Hematopoietic multipotent progenitor cell treated with erythropoietin and hydrocortisone succinate and interleukin-3 and kit ligand, for 6 days (in vitro differentiated cells): Measurements from ENCODE around the gene F2RL1.
"Not testable (repeated sequence)": the region's sequence is repeated elsewhere in the genome, so short reads cannot be mapped to it uniquely, and the experiment has no call there.

Experiments
- DNase-seq: peaks from one replicate; pipeline ENCODE4 v3.0.0-alpha.2; 2015

F2RL1 gene

DNA sequence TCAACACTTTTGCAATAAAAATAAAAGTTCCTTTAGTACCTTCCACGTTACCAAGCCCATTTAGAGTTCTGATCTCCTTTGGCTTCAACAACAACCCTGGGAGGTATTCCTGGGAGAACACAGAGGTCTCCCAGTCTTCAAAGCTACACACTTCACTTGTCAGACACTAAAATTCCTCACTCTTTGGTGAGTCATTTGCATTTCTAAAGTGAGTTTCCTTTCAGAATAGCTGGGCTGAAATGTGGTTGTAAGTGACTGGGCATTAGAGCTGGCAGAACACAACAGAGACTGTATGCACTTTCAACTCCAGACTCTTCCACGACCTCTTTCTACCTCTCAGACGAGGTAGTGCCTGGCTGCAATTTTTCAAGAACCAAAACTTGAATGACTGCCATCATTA lies 11.5 kb upstream of the F2RL1 start:
- no peak for DNase-seq

DNA sequence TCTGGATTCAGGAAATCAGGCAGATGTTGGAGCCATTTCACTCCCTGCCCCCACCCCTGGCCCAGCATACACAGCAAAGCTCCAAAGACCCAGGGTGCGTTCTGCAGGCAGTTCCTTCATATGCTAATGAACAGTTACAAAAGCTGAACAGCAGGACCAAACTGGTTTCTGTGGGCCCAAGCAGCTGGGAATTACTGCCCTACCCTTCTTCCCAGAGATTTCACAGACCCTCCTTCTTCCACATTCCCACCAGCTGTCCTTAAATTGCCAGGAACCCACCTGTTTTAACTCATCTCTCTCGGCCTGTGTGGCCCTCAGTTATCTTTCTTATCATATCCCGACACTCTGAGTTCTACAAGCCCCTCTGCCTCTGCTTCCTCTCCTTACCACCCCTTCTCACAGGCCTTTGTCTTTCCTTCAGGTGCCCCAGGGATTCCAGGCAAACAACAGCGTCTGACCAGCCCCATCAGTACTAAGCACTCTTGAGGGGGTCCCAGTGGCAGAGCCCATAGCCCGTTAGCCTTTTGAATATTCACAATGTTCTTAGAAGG lies 10.6 kb upstream of the F2RL1 start:
- DNase-seq = no peak

DNA sequence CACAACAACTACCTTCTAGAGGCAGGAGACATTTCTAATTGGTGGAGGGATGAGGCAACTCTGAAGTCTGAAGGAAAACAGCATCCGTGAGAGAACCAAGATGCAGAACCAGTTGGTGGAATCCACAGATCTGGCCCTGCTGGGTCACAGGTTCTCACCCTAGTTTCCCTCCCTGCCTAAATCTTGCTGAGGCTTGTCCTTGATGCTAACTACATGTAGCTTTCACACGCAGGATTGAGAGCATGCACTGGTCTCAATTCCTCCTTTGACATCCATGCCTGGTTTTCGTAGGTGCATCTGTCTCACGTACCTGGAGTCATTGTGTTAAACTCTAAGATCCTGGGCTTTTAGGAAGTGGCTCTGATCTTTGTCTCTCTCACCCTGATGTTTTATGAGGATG lies 9.7 kb upstream of the F2RL1 start:
- no peak for DNase-seq

DNA sequence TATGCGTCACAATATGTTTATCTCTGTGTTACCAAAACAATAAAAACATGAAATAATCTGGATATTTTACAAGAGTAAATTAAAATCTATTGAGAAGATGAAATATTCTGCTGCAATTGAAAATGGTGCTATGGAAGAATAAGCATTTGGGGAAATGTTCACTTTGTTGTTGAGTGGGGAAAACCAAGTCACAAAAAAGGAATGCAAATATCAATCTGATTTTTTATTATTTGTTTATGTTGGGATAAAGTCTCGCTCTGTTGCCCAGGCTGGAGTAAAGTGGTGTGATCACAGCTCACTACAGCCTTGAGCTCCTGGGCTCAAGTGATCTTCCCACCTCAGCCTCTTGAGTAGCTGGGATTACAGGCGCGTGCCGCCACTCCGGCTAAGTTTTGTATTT lies 8.6 kb upstream of the F2RL1 start:
- DNase-seq = no peak

- DNase-seq = no peak
Observed at GRCh38 chr5:76811214-76811613, 7.6 kb upstream of the F2RL1 start.

DNA sequence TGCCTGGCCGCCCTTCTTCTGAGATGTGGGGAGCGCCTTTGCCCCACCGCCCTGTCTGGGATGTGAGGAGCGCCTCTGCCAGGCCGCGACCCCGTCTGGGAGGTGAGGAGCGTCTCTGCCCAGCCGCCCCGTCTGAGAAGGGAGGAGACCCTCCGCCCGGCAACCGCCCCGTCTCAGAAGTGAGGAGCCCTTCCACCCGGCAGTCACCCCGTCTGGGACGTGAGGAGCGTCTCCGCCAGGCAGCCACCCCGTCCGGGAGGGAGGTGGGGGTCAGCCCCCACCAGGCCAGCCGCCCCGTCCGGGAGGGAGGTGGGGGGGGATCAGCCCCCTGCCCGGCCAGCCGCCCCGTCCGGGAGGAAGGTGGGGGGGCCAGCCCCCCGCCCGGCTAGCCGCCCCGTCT lies 6.6 kb upstream of the F2RL1 start:
- DNase-seq = not testable (repeated sequence)

DNA sequence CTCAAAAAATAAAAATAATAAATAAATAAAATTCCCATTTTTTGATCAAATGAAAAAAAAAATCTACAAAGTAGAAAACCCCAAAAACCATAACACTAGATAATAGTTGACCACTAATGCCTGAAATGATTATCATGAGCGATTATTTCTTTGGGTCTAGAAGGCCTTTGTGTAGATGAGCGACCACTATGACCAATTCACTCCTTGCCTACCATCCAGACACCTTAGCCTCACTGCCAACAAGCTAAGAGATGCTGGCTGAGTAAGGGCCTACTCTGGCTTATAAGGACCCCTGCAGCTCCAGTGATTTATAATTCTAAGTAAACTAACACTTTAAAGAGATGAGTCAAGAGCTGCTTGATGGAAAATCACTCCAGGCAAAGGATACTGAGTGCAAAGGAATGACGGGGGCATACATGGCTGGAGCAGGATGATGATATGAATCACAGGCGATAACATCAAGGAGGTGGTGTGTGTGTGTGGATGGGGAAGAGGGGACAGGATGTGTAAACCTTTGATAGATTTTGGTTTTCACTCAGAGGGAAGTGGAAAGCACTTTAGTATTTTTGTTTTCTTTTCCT lies 4.8 kb upstream of the F2RL1 start:
- no peak for DNase-seq

DNA sequence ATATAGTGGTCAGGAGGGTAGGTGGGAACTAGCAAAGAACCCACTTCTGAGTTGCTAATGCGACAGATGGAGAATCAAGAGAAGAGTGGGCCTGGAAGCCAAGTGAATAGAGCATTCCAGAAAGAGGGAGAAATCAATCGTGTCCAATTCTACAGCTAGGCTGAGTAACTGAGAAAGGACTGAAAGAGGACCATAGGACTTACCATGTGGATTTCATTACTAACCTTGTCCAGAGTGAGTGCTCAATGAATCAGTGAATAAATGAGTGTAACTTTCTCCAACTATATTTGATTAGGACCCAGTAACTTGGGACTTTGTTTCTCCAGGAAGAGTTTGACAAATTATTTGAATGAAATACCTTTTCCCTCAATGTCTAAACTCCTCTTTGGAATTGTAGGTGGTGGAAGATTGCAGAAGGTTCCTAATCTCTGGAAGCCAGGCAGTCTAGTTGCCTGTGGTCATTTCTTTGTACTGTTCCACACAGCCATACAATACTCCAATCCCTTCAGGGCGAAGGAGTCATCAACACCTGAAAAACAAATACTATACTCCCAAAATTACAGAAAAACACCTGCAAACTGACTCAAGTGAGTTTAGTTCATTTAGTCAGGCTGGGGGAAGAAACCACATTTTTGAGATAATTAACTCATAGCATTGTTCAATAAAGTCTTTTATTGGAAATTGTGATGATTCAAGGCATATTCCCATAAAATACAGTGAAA lies 2.6 kb upstream of the F2RL1 start:
- no peak for DNase-seq

GRCh38 chr5:76819851-76820525 lies 1.2 kb downstream of the F2RL1 start:
- DNase-seq = no peak

- no peak for DNase-seq
Observed at GRCh38 chr5:76820526-76820890, 1.7 kb downstream of the F2RL1 start.

GRCh38 chr5:76821136-76821535 lies 2.3 kb downstream of the F2RL1 start:
- peak; percentile 10 for DNase-seq

DNA sequence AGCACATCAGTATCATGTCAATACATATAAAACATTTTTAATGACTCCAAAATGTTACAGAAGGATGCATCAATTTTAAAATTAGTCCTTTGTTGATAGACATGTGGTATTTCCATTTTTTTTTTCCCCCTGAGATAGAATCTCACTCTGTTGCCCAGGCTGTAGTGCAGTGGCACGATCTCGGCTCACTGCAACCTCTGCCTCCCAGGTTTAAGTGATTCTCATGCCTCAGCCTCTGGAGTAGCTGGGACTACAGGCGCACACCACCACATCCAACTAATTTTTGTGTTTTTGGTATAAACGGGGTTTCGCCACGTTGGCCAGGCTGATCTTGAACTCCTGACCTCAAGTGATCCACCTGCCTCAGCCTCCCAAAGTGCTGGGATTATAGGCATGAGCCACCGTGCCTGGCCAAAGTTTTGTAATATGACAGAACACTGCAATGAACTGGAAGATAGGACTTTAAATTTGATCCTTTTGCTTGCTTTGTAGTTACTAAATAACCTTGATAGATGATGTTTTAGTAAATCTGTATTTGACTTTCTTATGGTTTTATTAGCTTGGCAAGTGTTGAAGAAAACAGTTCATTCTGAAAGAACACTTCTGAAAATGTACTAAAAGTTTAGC lies 3.4 kb downstream of the F2RL1 start:
- not testable (repeated sequence) for DNase-seq

DNA sequence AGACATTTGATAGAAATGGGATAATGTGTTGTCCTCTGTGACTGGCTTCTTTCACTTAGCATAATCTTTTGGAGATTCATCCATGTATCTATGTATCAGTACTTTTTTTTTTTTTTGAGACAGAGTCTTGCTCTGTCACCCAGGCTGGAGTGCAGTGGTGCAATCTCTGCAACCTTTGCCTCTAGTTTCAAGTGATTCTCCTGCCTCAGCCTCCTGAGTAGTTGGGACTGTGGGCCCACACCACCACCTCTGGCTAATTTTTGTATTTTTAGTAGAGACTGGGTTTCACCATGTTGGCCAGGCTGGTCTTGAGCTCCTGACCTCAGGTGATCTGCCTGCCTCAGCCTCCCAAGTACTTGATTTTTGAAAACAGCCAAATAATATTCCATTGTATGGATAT lies 7.6 kb downstream of the F2RL1 start:
- DNase-seq = not testable (repeated sequence)

- no peak for DNase-seq
Observed at GRCh38 chr5:76831110-76831452, 12.3 kb downstream of the F2RL1 start.

DNA sequence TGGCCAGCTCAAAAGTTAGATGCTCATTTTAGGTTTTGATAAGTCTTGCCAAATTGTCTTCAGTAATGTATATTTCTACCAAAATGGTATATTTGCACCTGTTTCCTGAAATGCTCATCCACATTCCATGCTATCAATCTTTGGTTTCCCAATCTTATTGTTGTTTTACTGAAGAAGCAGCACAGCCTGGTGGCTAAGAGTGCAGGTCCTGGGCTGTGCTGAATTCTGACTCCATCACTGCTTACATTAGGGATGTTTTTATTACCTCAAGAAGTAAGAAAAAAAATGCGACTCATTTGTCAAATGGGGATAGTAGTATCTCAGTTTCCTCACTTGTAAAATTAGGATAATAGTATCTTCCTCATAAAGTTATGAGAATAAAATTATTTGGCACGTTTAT lies 17.4 kb downstream of the F2RL1 start:
- no peak for DNase-seq

DNA sequence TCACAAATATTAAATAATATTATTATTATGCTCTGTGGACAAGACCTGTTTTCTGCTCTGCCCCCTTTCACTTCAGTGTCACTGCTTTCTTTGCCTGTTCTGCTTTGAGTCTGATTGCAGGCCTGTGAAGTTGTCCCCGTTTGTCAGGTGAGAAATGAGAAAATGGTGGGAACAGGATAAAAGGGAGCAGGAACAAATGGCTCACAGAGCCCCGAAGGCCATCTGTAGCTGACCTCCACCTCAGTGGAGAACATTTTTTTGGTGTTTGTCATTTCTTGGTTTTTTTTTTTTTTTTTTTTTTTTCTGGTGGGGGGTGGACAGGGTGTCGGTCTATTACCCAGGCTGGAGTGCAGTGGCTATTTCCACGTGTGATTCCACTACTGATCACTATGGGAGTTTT lies 17.8 kb downstream of the F2RL1 start:
- no peak for DNase-seq

DNA sequence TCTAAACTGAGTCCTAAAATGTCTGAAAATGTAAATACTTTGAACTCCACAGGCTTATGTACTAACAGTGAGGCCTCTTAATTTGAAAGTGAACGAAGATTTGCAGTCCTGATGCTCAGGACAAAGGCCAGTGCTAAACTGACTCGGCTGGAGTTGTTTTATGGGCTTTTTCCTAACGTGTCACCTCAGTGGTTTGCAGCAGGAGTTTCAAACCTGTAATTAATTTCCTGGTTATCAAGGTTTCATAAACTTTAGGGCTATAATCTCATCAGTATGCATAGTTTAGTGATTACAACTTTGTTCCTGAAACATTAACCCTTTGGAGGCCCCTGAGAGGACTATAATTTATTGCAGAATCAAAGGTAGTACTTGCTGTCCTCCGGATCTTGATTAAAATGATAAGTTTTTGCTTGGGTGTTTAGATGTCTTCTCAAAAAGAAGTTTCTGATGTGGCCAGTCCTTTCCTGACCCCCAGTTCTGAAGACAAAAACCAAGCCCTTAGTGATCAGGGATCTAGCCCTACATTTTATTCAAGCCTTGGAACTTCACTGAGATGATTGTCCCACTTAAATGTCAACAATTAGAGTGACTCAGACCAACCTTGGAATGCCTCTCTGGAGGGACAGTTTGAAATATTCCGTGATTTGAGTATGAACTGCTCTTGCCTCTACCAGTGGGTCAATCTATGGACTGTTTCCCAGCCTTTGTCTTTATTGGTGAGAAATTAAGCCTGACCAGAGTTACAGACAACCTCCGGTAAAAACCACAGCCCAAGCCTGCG lies 19.8 kb downstream of the F2RL1 start:
- no peak for DNase-seq

DNA sequence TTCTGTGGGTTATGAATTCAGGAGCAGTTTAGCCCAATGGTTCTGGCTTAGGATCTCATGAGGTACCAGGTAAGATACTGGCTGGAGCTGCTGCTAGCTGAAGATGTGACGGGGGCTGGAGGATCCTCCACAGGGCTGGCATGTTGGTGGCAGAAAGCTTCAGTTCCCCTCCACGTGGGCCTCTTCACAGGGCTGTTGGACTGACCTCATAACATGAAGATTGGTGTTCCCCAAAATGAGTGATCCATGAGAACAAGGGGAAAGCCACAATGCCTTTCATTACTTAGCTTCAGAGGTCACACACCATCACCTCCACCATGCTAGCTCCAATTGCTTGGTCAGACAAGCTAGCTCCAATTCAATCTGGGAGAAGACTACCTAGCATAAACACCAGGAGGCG lies 22.5 kb downstream of the F2RL1 start:
- DNase-seq = no peak

- no peak for DNase-seq
Observed at GRCh38 chr5:76845890-76846289, 27.1 kb downstream of the F2RL1 start.

DNA sequence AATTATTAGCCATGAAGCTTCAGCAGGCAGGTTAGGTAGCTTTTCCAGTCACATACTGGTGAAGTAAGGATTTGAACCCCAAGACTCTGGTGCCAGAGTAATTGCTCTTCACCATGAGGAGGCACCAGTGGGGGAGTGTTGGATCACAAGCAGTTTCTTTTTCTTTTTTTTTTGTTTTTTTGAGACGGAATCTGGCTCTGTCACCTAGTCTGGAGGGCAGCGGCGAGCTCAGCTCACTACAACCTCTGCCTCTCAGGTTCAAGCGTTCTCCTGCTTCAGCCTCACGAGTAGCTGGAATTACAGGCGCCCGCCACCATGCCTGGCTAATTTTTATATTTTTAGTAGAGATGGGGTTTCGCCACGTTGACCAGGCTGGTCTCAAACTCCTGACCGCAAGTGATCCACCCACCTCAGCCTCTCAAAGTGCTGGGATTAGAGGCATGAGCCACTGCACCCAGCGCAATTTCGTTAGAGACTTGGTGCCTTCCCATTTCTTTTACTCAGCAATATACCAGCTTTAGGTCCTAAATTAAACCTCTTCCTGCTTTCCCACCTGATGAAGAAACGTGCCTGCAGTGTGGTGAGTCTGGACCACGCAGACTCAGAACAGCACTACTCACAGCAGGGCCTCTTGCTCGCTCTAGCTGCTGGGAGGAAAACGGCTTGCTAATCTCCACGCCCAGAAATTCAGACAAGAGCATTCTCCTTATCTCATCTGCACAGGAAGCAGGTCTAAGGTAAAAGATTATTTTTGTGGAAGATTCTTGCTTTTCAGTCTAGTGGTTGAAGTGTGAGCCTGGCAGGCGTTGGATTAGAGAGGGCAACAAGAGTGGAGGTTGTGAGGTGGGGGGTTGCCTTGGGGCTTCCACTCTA lies 30.8 kb downstream of the F2RL1 start, which contains the start of gene S100Z:
Gene S100Z, plus strand, starts transcription at position 596 of the 873 bp plus-strand sequence. CDS start 25,346 bp downstream, outside the sequence.
- DNase-seq = peak; percentile 97

GRCh38 chr5:76850543-76851145 lies 31.8 kb downstream of the F2RL1 start:
- DNase-seq = no peak
